HG03064 (cell line): ENCODE measurements around the gene TMEM198.

ENCODE experiments used
- ATAC-seq: cut with Tn5 transposase; IDR thresholded peaks from one replicate; pipeline ENCODE4 v1.9.1; 2021; ENCODE audit warnings: low read depth; ENCODE audit not compliant: unreplicated experiment

The TMEM198 gene

DNA sequence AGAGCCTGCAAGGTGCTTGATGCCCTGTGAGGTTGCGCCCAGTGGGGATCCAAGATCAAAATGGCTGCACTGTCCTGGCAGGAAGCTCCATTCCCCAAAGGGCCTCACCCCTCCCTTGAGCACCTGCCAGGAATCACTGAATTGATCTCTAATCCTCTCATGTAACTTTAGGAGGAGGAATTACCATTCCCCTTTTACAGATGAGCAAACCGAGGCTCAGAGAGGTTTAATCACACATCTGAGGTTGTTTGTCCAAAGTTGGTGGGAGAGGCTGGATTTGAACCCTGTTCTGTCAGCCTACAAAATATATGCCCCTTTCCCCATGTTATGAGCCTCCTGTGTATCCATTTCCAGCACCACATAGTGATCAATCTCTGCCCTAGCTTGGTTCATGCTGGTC lies 19.0 kb upstream of the TMEM198 start:
- ATAC-seq, result no peak

DNA sequence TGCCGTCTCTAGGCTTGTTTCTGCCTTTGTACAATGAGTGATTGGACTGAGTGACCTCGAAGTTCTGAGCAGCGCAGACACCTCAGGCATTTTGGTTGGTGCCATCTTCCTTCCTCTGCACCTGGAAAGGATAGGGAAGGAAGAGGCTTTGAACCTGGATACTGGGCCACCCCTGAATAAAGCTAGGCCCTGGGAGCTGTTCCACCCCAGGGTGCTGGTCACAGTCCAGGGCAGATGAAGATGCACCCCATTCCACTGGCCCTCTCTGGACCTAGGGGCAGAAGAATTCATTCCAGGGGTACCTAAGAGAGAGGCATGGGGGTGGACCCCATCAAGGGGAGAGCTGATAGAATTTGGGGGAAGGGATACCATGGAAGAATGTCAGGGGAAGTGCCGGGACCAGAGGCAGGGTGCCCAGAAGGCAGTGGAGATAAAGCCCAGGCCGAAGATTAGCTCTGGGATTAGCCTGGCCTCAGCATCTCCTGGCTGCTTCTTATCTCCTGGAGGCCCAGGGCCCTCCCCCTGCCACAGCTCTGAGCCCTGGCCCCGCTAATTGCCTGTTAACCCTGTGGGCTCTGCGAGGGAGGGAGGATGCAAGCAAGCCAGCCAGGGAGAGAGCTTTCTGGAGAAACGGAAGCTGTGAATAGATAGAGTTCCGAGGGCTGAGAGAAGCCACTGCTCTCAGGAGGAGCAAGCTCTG lies 18.1 kb upstream of the TMEM198 start:
- no peak for ATAC-seq

DNA sequence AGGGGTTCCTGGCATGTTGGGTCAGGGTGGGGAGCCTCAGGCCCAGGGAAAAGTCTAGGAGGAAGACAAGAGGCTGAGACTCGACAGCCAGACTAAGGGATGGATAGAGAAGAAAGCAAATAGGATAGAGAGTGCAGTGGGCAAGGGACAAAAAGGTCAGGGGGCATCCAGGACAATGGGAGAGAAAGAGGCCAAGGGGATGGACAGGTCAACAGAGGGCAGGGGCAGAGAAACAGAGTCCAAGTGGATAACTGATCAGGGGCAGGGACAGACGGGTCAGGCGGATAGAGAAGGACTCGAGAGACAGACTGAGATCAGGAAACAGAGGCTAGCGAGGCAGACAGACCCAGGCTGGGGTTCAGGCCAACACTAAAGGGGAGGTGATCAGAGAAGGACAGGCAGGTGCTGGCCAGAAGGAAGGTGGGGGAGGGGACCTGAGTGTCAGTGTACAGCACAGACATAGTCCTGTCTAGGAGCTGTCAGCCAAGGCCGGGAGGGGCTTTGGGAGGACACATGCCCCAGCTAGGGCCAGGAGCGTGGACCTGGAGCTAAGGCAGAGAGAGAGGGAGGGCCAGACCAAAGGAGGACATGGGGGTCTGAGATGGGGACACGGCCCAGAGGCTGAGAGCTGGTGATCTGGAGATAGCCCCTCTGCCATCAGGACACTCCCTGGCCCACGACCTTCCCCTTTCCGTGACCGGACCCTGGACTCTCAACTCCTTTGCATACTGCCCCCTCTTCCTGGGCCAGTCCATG lies 17.3 kb upstream of the TMEM198 start:
- ATAC-seq, result no peak

DNA sequence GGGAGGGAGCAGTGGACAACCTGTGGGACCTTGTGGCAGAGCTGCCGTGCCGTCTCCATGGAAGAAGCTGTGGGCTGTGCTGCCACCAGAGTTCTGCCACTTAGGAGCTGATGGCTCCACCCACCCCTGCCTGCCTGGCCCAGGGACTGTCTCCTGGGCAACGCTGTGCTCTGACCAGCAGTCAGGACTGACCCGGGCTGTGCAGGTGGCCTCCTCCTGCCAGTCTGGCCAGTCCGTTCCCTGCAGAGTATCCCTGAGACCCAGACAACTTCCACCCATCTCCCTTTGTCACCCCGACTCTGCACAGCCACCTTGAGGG lies 16.8 kb upstream of the TMEM198 start:
- no peak for ATAC-seq

DNA sequence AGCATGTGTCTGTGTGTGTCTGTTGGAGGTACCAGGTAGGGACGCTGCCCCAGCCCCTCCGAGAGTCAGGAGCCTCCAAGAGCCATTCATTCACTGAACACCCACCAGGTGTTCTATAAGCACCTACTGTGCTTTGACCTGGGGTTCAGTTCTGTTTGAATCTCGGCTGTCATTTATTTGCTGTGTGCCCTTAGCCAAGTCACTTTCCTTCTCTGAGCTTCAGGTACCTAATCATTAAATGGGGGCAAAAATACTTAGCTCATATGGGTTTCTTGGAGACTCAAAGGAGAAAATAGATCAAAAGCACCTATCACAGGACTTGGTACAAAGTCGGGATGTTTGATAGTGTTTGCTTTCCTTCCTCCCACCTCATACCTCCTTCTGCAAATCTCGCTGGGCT lies 16.4 kb upstream of the TMEM198 start:
- ATAC-seq, result no peak

DNA sequence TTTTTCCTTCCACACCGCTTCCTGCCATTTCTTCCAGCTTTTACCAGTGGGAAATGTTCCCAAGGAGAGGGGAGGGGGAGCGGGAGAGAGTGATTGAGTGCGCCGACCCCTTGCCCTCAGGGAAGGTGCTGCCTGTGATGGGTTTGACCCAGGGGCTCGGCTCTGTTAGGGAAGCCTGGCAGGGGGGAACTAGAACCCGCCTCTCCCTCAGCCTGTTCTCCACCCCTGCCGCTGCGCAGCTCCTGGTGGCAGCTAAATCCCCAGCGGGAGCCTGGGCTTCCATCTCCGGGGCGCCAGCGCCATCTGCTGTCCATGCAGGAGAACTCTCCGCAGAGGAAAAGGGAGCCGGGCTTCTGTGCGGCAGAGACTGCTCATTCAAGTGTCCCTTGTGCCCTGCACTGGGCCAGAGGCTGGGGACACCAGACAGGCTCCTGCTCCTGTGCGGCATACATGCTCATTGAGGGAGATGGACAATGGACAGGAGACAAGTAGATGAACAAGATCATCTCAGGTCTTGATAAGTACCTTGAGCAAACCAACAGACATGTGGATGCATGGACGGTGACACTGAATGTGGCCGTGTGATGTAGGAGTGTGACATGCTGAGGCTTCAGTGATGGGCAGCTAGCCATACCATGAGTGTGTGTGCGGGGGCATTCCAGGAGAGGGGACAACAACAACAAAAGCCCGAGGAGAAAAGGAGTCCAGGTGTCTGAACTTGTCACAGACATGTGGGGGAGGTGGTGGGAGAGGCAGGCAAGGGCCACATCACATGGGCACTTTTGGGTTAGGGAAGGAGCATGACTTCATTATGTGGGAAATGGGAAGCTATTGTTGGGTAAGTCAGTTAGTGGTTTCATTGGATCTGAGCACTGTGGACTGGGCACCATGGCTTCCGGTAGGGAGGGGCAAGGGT lies 13.5 kb upstream of the TMEM198 start:
- ATAC-seq, result peak; percentile 80

DNA sequence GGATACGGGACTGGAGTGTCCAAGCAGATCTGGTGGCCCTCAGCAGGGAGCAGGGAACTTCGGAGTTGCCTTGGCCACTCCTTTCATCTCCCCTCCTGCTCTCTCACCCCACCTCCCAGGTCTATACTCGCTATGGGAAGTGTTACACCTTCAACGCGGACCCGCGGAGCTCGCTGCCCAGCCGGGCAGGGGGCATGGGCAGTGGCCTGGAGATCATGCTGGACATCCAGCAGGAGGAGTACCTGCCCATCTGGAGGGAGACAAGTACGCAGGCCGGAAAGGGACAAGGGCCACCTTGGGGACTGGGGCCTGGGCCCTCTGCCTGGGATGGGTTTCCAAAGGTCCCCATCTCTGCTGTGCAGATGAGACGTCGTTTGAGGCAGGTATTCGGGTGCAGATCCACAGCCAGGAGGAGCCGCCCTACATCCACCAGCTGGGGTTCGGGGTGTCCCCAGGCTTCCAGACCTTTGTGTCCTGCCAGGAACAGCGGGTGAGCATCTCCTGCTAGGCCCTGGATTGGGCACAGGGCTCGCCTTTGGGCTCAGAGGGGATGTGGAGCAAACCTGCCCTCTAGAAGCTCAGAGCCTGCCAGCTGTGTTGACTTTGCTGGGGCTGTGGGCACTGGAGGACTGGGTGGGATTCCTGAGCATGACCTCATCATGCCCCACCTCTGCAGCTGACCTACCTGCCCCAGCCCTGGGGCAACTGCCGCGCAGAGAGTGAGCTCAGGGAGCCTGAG lies 12.0 kb upstream of the TMEM198 start:
- no peak for ATAC-seq

DNA sequence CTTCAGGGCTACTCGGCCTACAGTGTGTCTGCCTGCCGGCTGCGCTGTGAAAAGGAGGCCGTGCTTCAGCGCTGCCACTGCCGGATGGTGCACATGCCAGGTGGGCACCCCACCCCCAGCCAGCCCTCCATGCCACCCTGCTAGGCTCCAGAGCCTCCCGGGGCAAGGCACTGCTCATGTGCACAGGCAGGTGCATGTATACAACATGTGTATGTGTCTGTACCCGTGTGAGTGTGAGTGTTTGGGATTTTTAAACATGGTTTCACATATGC lies 11.5 kb upstream of the TMEM198 start:
- ATAC-seq, result no peak

DNA sequence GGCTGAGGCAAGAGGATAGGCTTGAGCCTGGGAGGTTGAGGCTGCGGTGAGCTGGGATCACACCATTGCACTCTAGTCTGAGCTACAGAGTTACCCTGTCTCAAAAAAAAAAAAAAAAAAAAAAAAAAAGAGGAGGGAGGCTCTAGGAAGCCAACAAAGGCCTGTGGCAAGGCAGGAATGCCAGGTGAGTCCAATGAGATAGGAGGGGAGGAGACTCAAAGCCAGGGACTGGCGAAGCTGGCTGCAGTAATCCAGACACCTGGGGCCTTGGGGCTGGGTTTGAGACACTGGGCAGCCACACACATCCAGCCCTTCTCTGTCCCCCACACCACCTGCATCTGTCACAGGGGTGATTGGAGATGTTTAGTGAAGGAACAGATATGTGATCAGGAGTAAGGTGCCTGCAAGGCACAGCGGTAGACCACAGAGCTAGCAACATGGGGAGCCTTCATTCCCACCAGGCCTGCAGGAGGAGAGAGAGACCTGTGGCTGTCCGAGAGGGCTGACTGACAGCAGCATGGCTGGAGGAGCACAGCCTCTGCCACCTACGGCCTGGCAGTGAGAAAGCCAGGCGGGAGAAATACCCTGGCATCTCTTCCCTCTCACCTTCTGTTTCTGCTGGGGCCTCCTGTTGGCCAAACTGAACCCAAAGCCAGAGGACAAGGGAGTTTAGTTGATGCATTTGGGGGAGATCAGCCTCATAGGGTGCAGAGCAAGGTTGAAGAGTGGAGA lies 9.7 kb upstream of the TMEM198 start:
- ATAC-seq, result no peak

DNA sequence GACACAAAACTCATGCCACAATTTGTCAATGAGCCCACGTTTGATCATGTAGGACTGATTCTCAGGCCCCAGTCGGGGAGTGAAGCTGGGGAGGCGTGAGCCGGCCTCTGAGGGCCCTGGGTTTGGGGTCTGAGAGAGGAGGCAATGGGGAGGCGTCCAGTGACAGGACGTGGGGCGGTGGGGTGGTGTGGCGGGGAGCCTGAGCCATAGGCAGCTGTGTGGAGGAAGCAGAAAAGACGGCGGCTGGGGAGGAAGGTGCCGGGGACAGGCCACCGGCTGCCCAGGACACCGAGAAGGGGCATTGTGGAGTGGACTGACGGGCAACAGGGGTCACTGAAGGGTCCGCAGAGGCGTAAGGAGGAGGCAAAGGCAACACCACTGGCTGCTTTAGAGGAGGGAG lies 7.4 kb upstream of the TMEM198 start:
- ATAC-seq, result no peak

DNA sequence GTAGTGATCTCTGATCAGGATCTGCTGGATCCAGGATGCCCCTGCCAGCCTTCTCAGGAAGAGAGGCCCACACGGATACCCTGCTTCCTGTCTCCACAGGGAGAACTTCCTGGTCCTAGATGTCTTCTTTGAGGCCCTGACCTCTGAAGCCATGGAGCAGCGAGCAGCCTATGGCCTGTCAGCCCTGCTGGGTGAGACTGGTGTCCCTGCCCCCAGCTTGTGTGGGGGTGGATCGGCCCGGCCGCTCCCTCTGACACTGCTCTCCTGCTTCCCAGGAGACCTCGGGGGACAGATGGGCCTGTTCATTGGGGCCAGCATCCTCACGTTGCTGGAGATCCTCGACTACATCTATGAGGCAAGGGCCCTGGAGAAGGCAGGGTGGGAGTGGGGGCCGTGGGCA lies 6.9 kb upstream of the TMEM198 start:
- ATAC-seq, result no peak

DNA sequence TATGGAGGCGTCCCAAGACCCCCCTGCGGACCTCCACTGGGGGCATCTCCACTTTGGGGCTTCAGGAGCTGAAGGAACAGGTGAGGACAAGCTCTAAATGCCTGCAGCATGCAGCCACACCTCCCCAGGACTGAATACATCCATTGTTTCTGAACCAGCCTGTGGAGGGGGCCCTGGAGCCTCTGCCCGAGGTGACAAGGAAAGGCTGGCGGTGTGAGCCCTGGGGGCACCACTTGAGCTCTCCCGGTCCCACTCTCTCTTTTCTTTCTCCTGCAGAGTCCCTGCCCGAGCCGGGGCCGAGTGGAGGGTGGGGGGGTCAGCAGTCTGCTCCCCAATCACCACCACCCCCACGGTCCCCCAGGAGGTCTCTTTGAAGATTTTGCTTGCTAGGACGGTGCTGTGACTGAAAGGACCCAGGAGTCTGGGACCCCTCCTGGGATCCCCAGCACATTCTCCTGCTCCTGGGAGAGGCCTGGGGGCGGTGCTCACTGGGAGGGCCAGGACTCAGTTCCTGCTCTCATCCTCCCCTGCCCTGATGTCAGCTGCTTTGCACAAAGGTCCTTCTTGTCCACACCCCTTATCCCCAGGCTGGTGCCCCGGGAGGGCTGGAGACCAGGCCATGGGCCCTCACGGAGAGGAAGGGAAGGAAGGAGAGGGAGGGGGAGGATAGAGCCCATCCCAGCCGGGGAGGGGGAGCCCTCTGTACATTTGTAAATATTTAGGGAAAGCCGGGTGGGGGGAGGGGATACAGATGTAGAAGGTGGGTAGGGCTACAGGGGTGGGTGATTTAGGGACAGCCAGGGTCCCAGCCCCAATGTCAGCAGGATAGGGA lies 6.0 kb upstream of the TMEM198 start:
- no peak for ATAC-seq

DNA sequence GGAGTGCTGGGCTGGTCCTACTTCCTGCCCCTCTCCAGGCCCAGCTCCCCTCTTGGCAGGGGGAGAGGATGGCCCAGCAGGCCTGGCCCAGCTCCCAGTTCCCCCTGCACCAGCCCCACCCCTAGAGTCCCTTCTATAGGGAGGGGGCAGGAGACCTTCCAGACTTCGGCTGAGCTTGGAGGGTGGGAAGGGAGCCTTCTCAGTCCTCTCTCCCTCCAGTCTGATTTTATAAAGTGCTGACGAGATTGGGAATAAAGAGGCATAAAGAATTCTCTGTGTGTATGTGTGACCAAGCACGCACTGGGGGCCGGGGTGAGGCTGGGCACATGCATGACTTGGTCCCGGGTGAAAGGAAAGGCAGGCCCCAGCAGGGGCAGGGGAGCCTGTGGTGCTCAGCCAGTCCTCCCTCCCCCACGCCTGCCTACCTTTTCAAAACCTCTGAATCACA lies 5.3 kb upstream of the TMEM198 start:
- ATAC-seq, result no peak

DNA sequence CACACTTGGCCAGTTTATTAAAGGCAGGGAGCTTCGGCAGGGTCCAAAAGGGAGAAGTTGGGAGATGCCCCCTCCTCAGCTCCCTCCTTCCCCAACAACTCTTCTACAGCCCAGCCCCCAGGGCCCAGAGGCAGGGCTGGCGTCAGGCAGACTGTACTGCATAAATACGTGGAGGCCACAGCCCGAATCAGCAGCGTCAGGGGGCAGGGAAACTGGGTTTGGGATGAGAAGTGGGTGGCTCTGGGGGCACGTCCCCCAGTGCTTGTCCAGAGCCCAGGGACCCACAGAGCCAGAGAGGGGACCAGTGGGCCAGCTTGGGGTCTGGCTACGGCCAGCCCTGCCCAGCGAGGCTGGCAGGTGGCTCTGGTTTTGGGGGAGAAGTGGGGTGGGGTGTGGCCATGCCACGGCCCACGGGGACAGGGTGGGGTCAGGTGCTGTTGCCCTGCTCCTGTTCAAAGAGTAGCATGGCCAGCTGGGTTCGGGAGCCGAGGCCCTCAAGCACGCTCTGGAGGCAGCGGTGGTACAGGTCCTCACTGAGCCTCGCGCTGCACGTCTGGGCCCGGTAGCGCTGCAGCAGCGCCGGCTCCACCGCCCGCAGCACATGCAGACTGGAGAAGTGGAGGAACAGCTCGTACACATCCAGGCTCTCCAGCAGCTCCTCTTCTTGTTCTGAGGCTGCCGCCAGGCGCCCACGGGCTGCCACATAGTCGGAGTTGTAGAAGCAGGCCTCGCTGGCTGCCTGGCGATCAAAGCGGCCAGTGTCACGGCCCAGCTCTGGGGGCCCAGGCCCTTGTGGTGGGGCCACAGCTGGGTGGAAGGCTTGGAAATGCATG lies 4.7 kb upstream of the TMEM198 start:
- no peak for ATAC-seq

DNA sequence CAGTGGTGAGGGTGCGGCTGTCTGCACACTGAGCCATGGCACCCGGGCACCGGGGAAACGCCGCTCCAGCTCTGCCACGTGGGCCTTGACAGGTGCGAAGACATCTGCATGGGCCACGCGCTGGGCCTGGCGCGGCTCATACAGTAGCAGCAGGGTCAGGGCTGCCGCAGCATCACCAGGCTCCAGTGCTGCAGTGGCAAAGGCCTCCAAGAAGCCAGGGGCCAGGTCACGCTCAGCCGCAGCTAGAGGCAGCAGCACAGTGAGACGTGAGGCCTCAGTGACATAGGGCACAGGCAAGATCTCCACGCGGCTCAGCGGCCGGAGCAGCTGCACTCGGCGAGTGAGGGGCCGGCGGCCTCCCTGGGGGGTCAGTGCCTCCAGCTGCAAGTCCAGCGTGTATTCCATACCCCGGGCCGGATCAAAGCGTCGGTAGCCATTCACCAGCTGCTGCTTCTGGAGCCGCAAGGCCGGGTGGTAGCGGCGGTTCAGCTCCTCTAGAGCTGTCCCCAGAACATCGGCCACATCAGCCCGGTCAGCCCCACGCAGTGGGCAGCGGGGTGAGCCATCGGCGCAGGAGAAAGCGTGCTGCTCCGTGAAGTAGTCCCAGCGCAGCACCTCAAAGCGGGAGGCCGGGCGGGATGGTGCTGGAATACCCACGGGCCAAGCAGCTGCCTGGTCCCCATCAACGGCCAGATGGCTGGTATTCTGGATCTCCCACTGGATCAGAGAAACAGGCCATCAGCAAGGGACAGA lies 3.7 kb upstream of the TMEM198 start:
- no peak for ATAC-seq

DNA sequence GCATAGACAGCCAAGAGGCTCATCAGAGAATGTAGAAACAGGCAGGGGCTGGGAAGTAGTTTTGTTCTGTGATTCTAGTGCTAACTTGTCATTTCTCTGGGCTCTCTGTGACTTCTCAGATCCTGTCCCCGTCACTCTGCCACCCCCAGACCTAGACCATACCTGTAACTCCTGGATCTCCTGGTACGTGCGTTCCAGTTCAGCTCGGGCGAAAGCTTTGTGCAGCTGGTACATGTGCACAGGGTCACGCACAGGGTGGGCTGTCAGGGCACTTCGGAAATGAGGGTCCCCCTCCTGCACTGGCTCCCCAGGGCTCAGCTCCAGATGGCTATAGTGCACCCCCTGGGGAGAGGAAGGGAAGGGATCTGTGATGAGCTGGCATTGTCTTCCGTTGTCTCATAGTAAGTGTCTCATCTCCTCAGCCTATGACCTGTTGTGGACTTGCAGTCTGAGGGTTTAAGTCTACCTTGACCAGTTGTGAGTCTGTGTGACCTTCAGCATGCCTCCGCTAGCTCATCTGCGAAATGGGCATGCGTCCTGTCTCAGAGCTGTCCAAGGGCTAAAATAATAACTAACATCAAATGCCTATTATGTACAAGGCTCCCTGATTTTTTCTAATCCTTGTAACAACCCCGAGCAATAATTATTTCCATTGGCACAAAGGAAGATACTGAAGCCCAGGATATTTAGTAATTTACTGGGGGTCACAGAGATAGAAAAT lies 2.9 kb upstream of the TMEM198 start:
- no peak for ATAC-seq

DNA sequence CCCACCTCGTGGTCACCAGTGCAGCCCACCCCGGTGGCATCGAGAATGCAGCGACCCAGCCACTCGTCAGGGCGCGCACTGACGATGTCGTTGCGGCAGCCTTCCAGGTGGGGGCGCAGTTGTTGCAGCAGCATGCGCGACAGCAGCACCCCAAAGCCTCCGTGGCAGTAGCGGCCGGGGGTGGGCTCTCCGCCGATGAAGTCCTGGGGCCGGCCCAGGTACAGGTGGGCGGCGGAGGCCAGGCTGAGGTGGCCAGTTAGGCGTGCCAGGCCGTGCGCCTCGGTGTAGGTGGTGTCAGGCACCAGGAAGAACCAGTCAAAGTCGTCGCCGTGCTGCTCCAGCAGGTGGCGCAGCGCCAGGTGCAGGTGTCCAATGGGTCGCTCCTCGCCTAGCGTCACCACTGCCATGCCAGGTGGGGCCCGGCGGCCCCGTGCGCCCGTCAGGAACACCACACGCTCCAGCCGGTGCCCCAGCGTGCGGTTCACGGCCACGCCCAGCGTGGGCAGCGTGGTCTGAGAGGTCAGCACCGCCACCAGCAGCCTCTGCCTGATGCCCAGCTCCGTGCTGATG lies 2.1 kb upstream of the TMEM198 start:
- peak; percentile 48 for ATAC-seq
